Sigmoid colon (tissue), 4 donors: ENCODE results near the gene STRN.

ENCODE experiments used
- CTCF ChIP-seq, 4 experiments: fragments of 450-650 bp in 3 of 4; fragments of 200-600 bp in 1 of 4; IDR thresholded peaks; one replicate each; pipeline ENCODE4 v1.5.1; 2016 to 2019; ENCODE audit warnings: antibody characterized with exemption in 4 of 4, mild to moderate bottlenecking in 3 of 4, moderate library complexity in 2 of 4
- POLR2A ChIP-seq, 2 donors: fragments of 450-650 bp; IDR thresholded peaks; one replicate each; pipeline ENCODE4 v1.6.1; 2016; ENCODE audit warnings: antibody characterized with exemption in 2 of 2, mild to moderate bottlenecking in 2 of 2, moderate library complexity in 2 of 2
- POLR2AphosphoS5 ChIP-seq, 4 donors: sonication (generic); formaldehyde crosslinking; IDR thresholded peaks; one replicate each; pipeline ENCODE4 v1.6.1; 2017; ENCODE audit warnings: antibody characterized with exemption in 4 of 4

DNA sequence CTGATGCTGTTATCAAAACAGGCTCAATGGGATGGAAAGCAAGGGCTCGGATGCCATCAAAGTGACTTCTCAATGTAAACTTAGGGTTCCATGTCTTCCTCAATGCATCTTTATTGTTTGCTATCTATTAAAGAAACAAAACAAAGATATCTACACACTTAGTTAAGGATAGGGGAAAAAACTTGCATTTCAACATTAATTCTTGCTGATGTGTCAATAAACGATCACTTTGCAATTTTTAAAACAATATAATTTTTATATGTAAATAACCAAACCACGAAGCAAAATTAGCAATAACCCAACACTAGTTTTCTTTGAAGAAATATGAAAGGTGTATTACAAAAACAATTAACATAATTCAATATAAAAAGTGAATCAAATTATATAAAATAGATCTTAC, 96.7 kb downstream of the STRN start:
- TF ChIP-seq CTCF (IDR thresholded peaks at IDR 0.05): no peak
- TF ChIP-seq POLR2AphosphoS5 (IDR thresholded peaks at IDR 0.05): no peak
- TF ChIP-seq POLR2A (IDR thresholded peaks at IDR 0.05): no peak
